NCI-H2196 treated with DMSO at 0.1 percent for 48 hours (cell line): ENCODE data around the gene TTLL5.

ENCODE experiments used
- DNase-seq: peaks from one replicate; lab custom pipeline; 2025; ENCODE audit not compliant: unreplicated experiment; lab: John Stamatoyannopoulos, UW

The TTLL5 gene

GRCh38 chr14:75660630-75661498 lies at the start of gene TTLL5, which contains the start of gene ERG28:
TSS of gene TTLL5 (plus strand) at chr14:75661246. CDS start at chr14:75663150, 1,904 bp downstream.
TSS of gene ERG28 (minus strand) at chr14:75660876. CDS start at chr14:75657502, 3,374 bp downstream.
- peak; percentile 100 for DNase-seq

GRCh38 chr14:75612157-75612556 lies 48.9 kb upstream of the TTLL5 start:
- DNase-seq: no peak

GRCh38 chr14:75614179-75614578 lies 46.9 kb upstream of the TTLL5 start:
- DNase-seq: no peak

GRCh38 chr14:75615200-75615599 lies 45.8 kb upstream of the TTLL5 start:
- no peak for DNase-seq

- no peak for DNase-seq
Observed at GRCh38 chr14:75619548-75619947, 41.5 kb upstream of the TTLL5 start.

GRCh38 chr14:75625034-75625433 lies 36.0 kb upstream of the TTLL5 start:
- no peak for DNase-seq

GRCh38 chr14:75626396-75626795 lies 34.6 kb upstream of the TTLL5 start:
- DNase-seq: no peak

GRCh38 chr14:75626863-75627262 lies 34.2 kb upstream of the TTLL5 start:
- no peak for DNase-seq

- no peak for DNase-seq
Observed at GRCh38 chr14:75627406-75627805, 33.6 kb upstream of the TTLL5 start.

GRCh38 chr14:75628816-75629215 lies 32.2 kb upstream of the TTLL5 start:
- DNase-seq: no peak

- no peak for DNase-seq
Observed at GRCh38 chr14:75630695-75631452, 30.2 kb upstream of the TTLL5 start.

GRCh38 chr14:75631453-75631831 lies 29.6 kb upstream of the TTLL5 start:
- DNase-seq: no peak

GRCh38 chr14:75634848-75635247 lies 26.2 kb upstream of the TTLL5 start:
- no peak for DNase-seq

- no peak for DNase-seq
Observed at GRCh38 chr14:75636100-75636692, 24.9 kb upstream of the TTLL5 start.

- no peak for DNase-seq
Observed at GRCh38 chr14:75640876-75641275, 20.2 kb upstream of the TTLL5 start.

- DNase-seq: no peak
Observed at GRCh38 chr14:75643985-75644384, 17.1 kb upstream of the TTLL5 start.

GRCh38 chr14:75645056-75645455 lies 16.0 kb upstream of the TTLL5 start:
- no peak for DNase-seq

- DNase-seq: no peak
Observed at GRCh38 chr14:75646762-75647161, 14.3 kb upstream of the TTLL5 start.

- DNase-seq: no peak
Observed at GRCh38 chr14:75647640-75648039, 13.4 kb upstream of the TTLL5 start.

GRCh38 chr14:75648066-75648838 lies 12.8 kb upstream of the TTLL5 start:
- peak; percentile 83 for DNase-seq

- no peak for DNase-seq
Observed at GRCh38 chr14:75649337-75649736, 11.7 kb upstream of the TTLL5 start.
